GM23338 (cell line): Measurements from ENCODE around the gene RGS6.

Source experiments
- CREB1 ChIP-seq: fragments of 250-450 bp; sonication (Bioruptor Pico); IDR thresholded peaks from 2 replicates; pipeline ENCODE4 v1.5.0; 2020; ENCODE audit warnings: low read depth, mild to moderate bottlenecking, moderate library complexity
- EZH2 ChIP-seq: fragments of 200-600 bp; sonication (generic); IDR thresholded peaks from one replicate; pipeline ENCODE4 v1.8.0; 2017; ENCODE audit warnings: antibody characterized with exemption, mild to moderate bottlenecking, low read depth; ENCODE audit not compliant: unreplicated experiment
- EZH2phosphoT487 ChIP-seq: fragments of 200-600 bp; sonication (generic); IDR thresholded peaks from one replicate; pipeline ENCODE4 v1.8.1; 2018; ENCODE audit warnings: antibody characterized with exemption; ENCODE audit not compliant: unreplicated experiment
- JUNB ChIP-seq: IDR thresholded peaks from one replicate; pipeline ENCODE4 v1.6.1; 2016; ENCODE audit warnings: antibody characterized with exemption; ENCODE audit not compliant: unreplicated experiment
- NANOG ChIP-seq: IDR thresholded peaks from 2 replicates; pipeline ENCODE4 v1.6.1; 2016; ENCODE audit warnings: antibody characterized with exemption, borderline replicate concordance
- POLR2AphosphoS5 ChIP-seq: IDR thresholded peaks from 2 replicates; pipeline ENCODE4 v1.6.1; 2016; ENCODE audit warnings: antibody characterized with exemption, low read depth
- STAT1 ChIP-seq: IDR thresholded peaks from one replicate; pipeline ENCODE4 v1.6.1; 2016; ENCODE audit warnings: antibody characterized with exemption; ENCODE audit not compliant: unreplicated experiment
- ZNF114 ChIP-seq: fragments of 250-450 bp; sonication (Bioruptor Pico); IDR thresholded peaks from 2 replicates; pipeline ENCODE4 v1.5.0; 2020; ENCODE audit warnings: mild to moderate bottlenecking, moderate library complexity
- ZNF331 ChIP-seq: fragments of 250-450 bp; sonication (Bioruptor Pico); IDR thresholded peaks from 2 replicates; pipeline ENCODE4 v1.5.0; 2020; ENCODE audit warnings: low read depth, mild to moderate bottlenecking, moderate library complexity
- TF ChIP-seq, protein P1 (sequence below), 2 experiments: fragments of 200-600 bp in 1 of 2; sonication (generic) in 1 of 2; conservative IDR thresholded peaks; 2 replicates each; pipeline versions ENCODE4 v1.5.1 to v1.6.1; 2016 to 2017; ENCODE audit warnings: antibody characterized with exemption in 2 of 2, low read depth in 2 of 2, mild to moderate bottlenecking in 2 of 2, moderate library complexity in 1 of 2
- TF ChIP-seq, protein P2 (sequence below): IDR thresholded peaks from 2 replicates; pipeline ENCODE4 v1.6.1; 2016; ENCODE audit warnings: antibody characterized with exemption
- TF ChIP-seq, protein P3 (sequence below): IDR thresholded peaks from one replicate; pipeline ENCODE4 v1.6.1; 2018; ENCODE audit warnings: antibody characterized with exemption; ENCODE audit not compliant: unreplicated experiment
- TF ChIP-seq, protein P4 (sequence below): fragments of 250-450 bp; sonication (Bioruptor Pico); IDR thresholded peaks from 2 replicates; pipeline ENCODE4 v1.5.0; 2020; ENCODE audit warnings: mild to moderate bottlenecking, moderate library complexity

DNA sequence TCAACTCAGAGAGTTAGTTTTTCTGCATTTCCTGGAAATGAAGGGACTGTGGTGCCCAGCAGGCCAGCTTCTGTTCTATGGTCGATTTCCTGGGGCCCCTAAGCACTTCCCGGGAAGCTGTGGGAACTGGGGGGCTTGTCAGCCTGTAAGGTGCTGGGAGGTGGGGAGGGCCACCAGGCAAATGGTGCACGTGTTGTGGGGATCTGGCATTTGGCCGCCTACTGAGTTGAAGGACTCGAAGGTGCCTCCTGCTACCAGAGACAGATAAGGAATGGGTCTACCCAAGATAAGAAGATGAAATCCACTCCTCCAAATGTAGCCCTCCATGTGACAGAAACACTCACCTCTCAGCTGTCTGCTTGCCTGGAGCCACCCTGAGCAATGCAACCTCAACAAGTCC is 620.0 kb downstream of the RGS6 start:
- TF ChIP-seq, protein P1, sequence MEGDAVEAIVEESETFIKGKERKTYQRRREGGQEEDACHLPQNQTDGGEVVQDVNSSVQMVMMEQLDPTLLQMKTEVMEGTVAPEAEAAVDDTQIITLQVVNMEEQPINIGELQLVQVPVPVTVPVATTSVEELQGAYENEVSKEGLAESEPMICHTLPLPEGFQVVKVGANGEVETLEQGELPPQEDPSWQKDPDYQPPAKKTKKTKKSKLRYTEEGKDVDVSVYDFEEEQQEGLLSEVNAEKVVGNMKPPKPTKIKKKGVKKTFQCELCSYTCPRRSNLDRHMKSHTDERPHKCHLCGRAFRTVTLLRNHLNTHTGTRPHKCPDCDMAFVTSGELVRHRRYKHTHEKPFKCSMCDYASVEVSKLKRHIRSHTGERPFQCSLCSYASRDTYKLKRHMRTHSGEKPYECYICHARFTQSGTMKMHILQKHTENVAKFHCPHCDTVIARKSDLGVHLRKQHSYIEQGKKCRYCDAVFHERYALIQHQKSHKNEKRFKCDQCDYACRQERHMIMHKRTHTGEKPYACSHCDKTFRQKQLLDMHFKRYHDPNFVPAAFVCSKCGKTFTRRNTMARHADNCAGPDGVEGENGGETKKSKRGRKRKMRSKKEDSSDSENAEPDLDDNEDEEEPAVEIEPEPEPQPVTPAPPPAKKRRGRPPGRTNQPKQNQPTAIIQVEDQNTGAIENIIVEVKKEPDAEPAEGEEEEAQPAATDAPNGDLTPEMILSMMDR (conservative IDR thresholded peaks at IDR 0.05; ENCODE audit: low read depth in 2 of 2) = no peak
- TF ChIP-seq EZH2 = no peak
- no peak for TF ChIP-seq POLR2AphosphoS5
- TF ChIP-seq CREB1 (CRISPR knock-in tag) = no peak
- no peak for TF ChIP-seq STAT1
- TF ChIP-seq, protein P2, sequence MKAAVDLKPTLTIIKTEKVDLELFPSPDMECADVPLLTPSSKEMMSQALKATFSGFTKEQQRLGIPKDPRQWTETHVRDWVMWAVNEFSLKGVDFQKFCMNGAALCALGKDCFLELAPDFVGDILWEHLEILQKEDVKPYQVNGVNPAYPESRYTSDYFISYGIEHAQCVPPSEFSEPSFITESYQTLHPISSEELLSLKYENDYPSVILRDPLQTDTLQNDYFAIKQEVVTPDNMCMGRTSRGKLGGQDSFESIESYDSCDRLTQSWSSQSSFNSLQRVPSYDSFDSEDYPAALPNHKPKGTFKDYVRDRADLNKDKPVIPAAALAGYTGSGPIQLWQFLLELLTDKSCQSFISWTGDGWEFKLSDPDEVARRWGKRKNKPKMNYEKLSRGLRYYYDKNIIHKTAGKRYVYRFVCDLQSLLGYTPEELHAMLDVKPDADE = no peak
- TF ChIP-seq EZH2phosphoT487 = no peak
- TF ChIP-seq, protein P3, sequence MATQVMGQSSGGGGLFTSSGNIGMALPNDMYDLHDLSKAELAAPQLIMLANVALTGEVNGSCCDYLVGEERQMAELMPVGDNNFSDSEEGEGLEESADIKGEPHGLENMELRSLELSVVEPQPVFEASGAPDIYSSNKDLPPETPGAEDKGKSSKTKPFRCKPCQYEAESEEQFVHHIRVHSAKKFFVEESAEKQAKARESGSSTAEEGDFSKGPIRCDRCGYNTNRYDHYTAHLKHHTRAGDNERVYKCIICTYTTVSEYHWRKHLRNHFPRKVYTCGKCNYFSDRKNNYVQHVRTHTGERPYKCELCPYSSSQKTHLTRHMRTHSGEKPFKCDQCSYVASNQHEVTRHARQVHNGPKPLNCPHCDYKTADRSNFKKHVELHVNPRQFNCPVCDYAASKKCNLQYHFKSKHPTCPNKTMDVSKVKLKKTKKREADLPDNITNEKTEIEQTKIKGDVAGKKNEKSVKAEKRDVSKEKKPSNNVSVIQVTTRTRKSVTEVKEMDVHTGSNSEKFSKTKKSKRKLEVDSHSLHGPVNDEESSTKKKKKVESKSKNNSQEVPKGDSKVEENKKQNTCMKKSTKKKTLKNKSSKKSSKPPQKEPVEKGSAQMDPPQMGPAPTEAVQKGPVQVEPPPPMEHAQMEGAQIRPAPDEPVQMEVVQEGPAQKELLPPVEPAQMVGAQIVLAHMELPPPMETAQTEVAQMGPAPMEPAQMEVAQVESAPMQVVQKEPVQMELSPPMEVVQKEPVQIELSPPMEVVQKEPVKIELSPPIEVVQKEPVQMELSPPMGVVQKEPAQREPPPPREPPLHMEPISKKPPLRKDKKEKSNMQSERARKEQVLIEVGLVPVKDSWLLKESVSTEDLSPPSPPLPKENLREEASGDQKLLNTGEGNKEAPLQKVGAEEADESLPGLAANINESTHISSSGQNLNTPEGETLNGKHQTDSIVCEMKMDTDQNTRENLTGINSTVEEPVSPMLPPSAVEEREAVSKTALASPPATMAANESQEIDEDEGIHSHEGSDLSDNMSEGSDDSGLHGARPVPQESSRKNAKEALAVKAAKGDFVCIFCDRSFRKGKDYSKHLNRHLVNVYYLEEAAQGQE = no peak
- TF ChIP-seq JUNB = no peak
- no peak for TF ChIP-seq ZNF114 (CRISPR knock-in tag)
- no peak for TF ChIP-seq ZNF331 (CRISPR knock-in tag)
- no peak for TF ChIP-seq NANOG
- TF ChIP-seq, protein P4, sequence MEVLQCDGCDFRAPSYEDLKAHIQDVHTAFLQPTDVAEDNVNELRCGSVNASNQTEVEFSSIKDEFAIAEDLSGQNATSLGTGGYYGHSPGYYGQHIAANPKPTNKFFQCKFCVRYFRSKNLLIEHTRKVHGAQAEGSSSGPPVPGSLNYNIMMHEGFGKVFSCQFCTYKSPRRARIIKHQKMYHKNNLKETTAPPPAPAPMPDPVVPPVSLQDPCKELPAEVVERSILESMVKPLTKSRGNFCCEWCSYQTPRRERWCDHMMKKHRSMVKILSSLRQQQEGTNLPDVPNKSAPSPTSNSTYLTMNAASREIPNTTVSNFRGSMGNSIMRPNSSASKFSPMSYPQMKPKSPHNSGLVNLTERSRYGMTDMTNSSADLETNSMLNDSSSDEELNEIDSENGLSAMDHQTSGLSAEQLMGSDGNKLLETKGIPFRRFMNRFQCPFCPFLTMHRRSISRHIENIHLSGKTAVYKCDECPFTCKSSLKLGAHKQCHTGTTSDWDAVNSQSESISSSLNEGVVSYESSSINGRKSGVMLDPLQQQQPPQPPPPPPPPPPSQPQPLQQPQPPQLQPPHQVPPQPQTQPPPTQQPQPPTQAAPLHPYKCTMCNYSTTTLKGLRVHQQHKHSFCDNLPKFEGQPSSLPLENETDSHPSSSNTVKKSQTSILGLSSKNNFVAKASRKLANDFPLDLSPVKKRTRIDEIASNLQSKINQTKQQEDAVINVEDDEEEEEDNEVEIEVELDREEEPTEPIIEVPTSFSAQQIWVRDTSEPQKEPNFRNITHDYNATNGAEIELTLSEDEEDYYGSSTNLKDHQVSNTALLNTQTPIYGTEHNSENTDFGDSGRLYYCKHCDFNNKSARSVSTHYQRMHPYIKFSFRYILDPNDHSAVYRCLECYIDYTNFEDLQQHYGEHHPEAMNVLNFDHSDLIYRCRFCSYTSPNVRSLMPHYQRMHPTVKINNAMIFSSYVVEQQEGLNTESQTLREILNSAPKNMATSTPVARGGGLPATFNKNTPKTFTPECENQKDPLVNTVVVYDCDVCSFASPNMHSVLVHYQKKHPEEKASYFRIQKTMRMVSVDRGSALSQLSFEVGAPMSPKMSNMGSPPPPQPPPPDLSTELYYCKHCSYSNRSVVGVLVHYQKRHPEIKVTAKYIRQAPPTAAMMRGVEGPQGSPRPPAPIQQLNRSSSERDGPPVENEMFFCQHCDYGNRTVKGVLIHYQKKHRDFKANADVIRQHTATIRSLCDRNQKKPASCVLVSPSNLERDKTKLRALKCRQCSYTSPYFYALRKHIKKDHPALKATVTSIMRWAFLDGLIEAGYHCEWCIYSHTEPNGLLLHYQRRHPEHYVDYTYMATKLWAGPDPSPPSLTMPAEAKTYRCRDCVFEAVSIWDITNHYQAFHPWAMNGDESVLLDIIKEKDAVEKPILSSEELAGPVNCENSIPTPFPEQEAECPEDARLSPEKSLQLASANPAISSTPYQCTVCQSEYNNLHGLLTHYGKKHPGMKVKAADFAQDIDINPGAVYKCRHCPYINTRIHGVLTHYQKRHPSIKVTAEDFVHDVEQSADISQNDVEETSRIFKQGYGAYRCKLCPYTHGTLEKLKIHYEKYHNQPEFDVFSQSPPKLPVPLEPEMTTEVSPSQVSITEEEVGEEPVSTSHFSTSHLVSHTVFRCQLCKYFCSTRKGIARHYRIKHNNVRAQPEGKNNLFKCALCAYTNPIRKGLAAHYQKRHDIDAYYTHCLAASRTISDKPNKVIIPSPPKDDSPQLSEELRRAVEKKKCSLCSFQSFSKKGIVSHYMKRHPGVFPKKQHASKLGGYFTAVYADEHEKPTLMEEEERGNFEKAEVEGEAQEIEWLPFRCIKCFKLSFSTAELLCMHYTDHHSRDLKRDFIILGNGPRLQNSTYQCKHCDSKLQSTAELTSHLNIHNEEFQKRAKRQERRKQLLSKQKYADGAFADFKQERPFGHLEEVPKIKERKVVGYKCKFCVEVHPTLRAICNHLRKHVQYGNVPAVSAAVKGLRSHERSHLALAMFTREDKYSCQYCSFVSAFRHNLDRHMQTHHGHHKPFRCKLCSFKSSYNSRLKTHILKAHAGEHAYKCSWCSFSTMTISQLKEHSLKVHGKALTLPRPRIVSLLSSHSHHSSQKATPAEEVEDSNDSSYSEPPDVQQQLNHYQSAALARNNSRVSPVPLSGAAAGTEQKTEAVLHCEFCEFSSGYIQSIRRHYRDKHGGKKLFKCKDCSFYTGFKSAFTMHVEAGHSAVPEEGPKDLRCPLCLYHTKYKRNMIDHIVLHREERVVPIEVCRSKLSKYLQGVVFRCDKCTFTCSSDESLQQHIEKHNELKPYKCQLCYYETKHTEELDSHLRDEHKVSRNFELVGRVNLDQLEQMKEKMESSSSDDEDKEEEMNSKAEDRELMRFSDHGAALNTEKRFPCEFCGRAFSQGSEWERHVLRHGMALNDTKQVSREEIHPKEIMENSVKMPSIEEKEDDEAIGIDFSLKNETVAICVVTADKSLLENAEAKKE (CRISPR knock-in tag) = no peak
